Measurements from ENCODE around the gene LRRTM4. TPM values are rescaled to one million over a fixed set of nuclear protein-coding genes. Genes with fewer than 3 reads are reported as not detected.

The LRRTM4 gene
- total RNA-seq, 1 experiment from 2014 or later = not detected

GRCh38 chr2:77507657-77508056 is 14.5 kb downstream of the LRRTM4 start:
- no peaks in the 10 kb centered on the region for H3K4me1 ChIP-seq (ENCODE audit: low read length)
- H3K27me3 ChIP-seq (ENCODE audit: low read length) = no peaks in the 10 kb centered on the region
- no peak overlapping the region for H3K4me3 ChIP-seq (ENCODE audit: low read length)
- no peak overlapping the region for H3K27ac ChIP-seq (ENCODE audit: low read length)
- H3K4me2 ChIP-seq (ENCODE audit: low read depth, low read length, poor library complexity, severe bottlenecking) = no peak overlapping the region
- no peaks in the 10 kb centered on the region for H3K9me2 ChIP-seq (replicated peaks; ENCODE audit: insufficient read depth, low read length)
- no peaks in the 10 kb centered on the region for H3K36me3 ChIP-seq (ENCODE audit: insufficient read depth, low read length)
- H4K20me1 ChIP-seq (ENCODE audit: insufficient read depth, low read depth, low read length) = no peaks in the 10 kb centered on the region
- H2AFZ ChIP-seq (ENCODE audit: low read length) = no peak overlapping the region
- no peaks in the 10 kb centered on the region for H3K79me2 ChIP-seq (ENCODE audit: low read length)
- peaks cover 39% of the 10 kb centered on the region for H3K9me3 ChIP-seq (ENCODE audit: low read length)
- no peak for DNase-seq
- no peak overlapping the region for H3K9ac ChIP-seq (ENCODE audit: low read length)

- no peak overlapping the region for H3K9ac ChIP-seq (ENCODE audit: low read length)
- no peaks in the 10 kb centered on the region for H3K4me1 ChIP-seq (ENCODE audit: low read length)
- no peaks in the 10 kb centered on the region for H4K20me1 ChIP-seq (ENCODE audit: insufficient read depth, low read depth, low read length)
- no peaks in the 10 kb centered on the region for H3K27me3 ChIP-seq (ENCODE audit: low read length)
- no peaks in the 10 kb centered on the region for H3K9me2 ChIP-seq (replicated peaks; ENCODE audit: insufficient read depth, low read length)
- H3K36me3 ChIP-seq (ENCODE audit: insufficient read depth, low read length) = no peaks in the 10 kb centered on the region
- H3K79me2 ChIP-seq (ENCODE audit: low read length) = no peaks in the 10 kb centered on the region
- H2AFZ ChIP-seq (ENCODE audit: low read length) = no peak overlapping the region
- no peak for DNase-seq
- H3K4me3 ChIP-seq (ENCODE audit: low read length) = no peak overlapping the region
- H3K4me2 ChIP-seq (ENCODE audit: low read depth, low read length, poor library complexity, severe bottlenecking) = no peak overlapping the region
- H3K9me3 ChIP-seq (ENCODE audit: low read length) = peaks cover 28% of the 10 kb centered on the region
- no peak overlapping the region for H3K27ac ChIP-seq (ENCODE audit: low read length)
Observed at GRCh38 chr2:77488141-77488540, 34.0 kb downstream of the LRRTM4 start.

GRCh38 chr2:77487074-77487803 is 34.9 kb downstream of the LRRTM4 start:
- DNase-seq = no peak
- H2AFZ ChIP-seq (ENCODE audit: low read length) = no peak overlapping the region
- no peak overlapping the region for H3K9ac ChIP-seq (ENCODE audit: low read length)
- H3K4me1 ChIP-seq (ENCODE audit: low read length) = no peaks in the 10 kb centered on the region
- H3K27me3 ChIP-seq (ENCODE audit: low read length) = no peaks in the 10 kb centered on the region
- H3K4me2 ChIP-seq (ENCODE audit: low read depth, low read length, poor library complexity, severe bottlenecking) = no peak overlapping the region
- no peaks in the 10 kb centered on the region for H4K20me1 ChIP-seq (ENCODE audit: insufficient read depth, low read depth, low read length)
- H3K9me3 ChIP-seq (ENCODE audit: low read length) = peaks cover 25% of the 10 kb centered on the region
- H3K79me2 ChIP-seq (ENCODE audit: low read length) = no peaks in the 10 kb centered on the region
- no peaks in the 10 kb centered on the region for H3K9me2 ChIP-seq (replicated peaks; ENCODE audit: insufficient read depth, low read length)
- no peaks in the 10 kb centered on the region for H3K36me3 ChIP-seq (ENCODE audit: insufficient read depth, low read length)
- no peak overlapping the region for H3K4me3 ChIP-seq (ENCODE audit: low read length)
- H3K27ac ChIP-seq (ENCODE audit: low read length) = no peak overlapping the region

DNA sequence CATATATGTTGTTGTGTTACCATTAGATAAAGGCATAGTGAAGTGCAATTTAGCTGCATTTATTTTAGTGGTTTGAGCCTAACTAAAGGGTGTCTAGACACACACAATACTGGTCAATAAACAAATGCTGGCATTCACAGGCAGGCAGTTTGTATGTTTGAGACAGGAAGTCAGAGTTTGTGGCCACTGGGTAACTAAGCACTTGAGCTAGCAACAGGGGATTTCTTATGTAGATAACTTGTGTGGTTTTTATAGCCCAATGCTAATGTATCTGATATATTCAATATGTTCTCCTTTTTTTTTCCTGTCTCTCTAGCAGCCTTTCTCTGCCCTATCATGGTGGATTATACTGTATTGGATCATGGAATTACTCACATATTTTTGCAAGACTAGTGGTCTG is 38.1 kb downstream of the LRRTM4 start:
- H3K79me2 ChIP-seq (ENCODE audit: low read length) = no peaks in the 10 kb centered on the region
- peaks cover 11% of the 10 kb centered on the region for H3K9me3 ChIP-seq (ENCODE audit: low read length)
- H3K9me2 ChIP-seq (replicated peaks; ENCODE audit: insufficient read depth, low read length) = 0 out of 2 replicates have a peak, but pooled peaks cover 3% of the 10 kb centered on the region
- H3K9ac ChIP-seq (ENCODE audit: low read length) = no peak overlapping the region
- no peaks in the 10 kb centered on the region for H4K20me1 ChIP-seq (ENCODE audit: insufficient read depth, low read depth, low read length)
- no peaks in the 10 kb centered on the region for H3K36me3 ChIP-seq (ENCODE audit: insufficient read depth, low read length)
- no peak overlapping the region for H3K27ac ChIP-seq (ENCODE audit: low read length)
- H3K4me3 ChIP-seq (ENCODE audit: low read length) = no peak overlapping the region
- H2AFZ ChIP-seq (ENCODE audit: low read length) = no peak overlapping the region
- no peak for DNase-seq
- no peaks in the 10 kb centered on the region for H3K4me1 ChIP-seq (ENCODE audit: low read length)
- no peak overlapping the region for H3K4me2 ChIP-seq (ENCODE audit: low read depth, low read length, poor library complexity, severe bottlenecking)
- H3K27me3 ChIP-seq (ENCODE audit: low read length) = no peaks in the 10 kb centered on the region

DNA sequence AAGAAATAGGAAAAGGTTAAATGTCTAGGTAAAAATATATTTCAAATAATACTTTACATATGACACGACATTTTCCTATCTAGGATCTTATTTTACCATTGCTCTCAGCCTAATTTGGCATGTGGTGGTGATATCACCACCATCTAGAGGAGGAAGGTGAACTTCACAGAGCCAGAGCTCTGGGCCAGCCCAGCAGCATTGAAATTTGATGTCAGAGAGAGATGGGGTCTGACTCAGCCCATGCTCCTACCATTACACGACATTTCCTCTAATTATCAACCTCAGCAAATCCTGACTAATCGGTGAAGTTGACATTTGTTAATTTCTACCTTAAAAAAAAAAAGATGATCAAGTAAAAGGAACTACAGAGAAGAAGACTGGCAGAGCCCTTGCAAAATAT is 42.3 kb downstream of the LRRTM4 start:
- H3K4me1 ChIP-seq (ENCODE audit: low read length) = no peaks in the 10 kb centered on the region
- H3K9me2 ChIP-seq (replicated peaks; ENCODE audit: insufficient read depth, low read length) = 0 out of 2 replicates have a peak, but pooled peaks cover 3% of the 10 kb centered on the region
- no peak overlapping the region for H3K4me3 ChIP-seq (ENCODE audit: low read length)
- no peaks in the 10 kb centered on the region for H3K27me3 ChIP-seq (ENCODE audit: low read length)
- no peaks in the 10 kb centered on the region for H4K20me1 ChIP-seq (ENCODE audit: insufficient read depth, low read depth, low read length)
- no peak for DNase-seq
- no peaks in the 10 kb centered on the region for H3K79me2 ChIP-seq (ENCODE audit: low read length)
- no peak overlapping the region for H3K4me2 ChIP-seq (ENCODE audit: low read depth, low read length, poor library complexity, severe bottlenecking)
- H3K36me3 ChIP-seq (ENCODE audit: insufficient read depth, low read length) = no peaks in the 10 kb centered on the region
- no peak overlapping the region for H2AFZ ChIP-seq (ENCODE audit: low read length)
- no peak overlapping the region for H3K9ac ChIP-seq (ENCODE audit: low read length)
- H3K27ac ChIP-seq (ENCODE audit: low read length) = no peak overlapping the region
- peaks cover 10% of the 10 kb centered on the region for H3K9me3 ChIP-seq (ENCODE audit: low read length)

- Histone ChIP-seq H3K4me3 (ENCODE audit: low read length) (no peak overlapping the region), H2AFZ (ENCODE audit: low read length) (no peak overlapping the region), H3K27me3 (ENCODE audit: low read length) (no peaks in the 10 kb centered on the region), H3K9me2 (replicated peaks; ENCODE audit: insufficient read depth, low read length) (0 out of 2 replicates have a peak, but pooled peaks cover 3% of the 10 kb centered on the region), H3K9ac (ENCODE audit: low read length) (no peak overlapping the region), H3K4me1 (ENCODE audit: low read length) (no peaks in the 10 kb centered on the region), H3K9me3 (ENCODE audit: low read length) (peaks cover 10% of the 10 kb centered on the region), H4K20me1 (ENCODE audit: insufficient read depth, low read depth, low read length) (no peaks in the 10 kb centered on the region), H3K36me3 (ENCODE audit: insufficient read depth, low read length) (no peaks in the 10 kb centered on the region), H3K27ac (ENCODE audit: low read length) (no peak overlapping the region), H3K4me2 (ENCODE audit: low read depth, low read length, poor library complexity, severe bottlenecking) (no peak overlapping the region), H3K79me2 (ENCODE audit: low read length) (no peaks in the 10 kb centered on the region)
- DNase-seq = no peak
Observed at GRCh38 chr2:77479395-77479794, 42.8 kb downstream of the LRRTM4 start.

GRCh38 chr2:77470096-77470495 is 52.1 kb downstream of the LRRTM4 start:
- H2AFZ ChIP-seq (ENCODE audit: low read length) = no peak overlapping the region
- no peak for DNase-seq
- H3K79me2 ChIP-seq (ENCODE audit: low read length) = no peaks in the 10 kb centered on the region
- no peak overlapping the region for H3K27ac ChIP-seq (ENCODE audit: low read length)
- H3K4me1 ChIP-seq (ENCODE audit: low read length) = no peaks in the 10 kb centered on the region
- no peaks in the 10 kb centered on the region for H3K27me3 ChIP-seq (ENCODE audit: low read length)
- H3K9me3 ChIP-seq (ENCODE audit: low read length) = peaks cover 6% of the 10 kb centered on the region
- no peak overlapping the region for H3K4me2 ChIP-seq (ENCODE audit: low read depth, low read length, poor library complexity, severe bottlenecking)
- no peak overlapping the region for H3K9ac ChIP-seq (ENCODE audit: low read length)
- no peaks in the 10 kb centered on the region for H3K9me2 ChIP-seq (replicated peaks; ENCODE audit: insufficient read depth, low read length)
- H3K36me3 ChIP-seq (ENCODE audit: insufficient read depth, low read length) = no peaks in the 10 kb centered on the region
- no peaks in the 10 kb centered on the region for H4K20me1 ChIP-seq (ENCODE audit: insufficient read depth, low read depth, low read length)
- H3K4me3 ChIP-seq (ENCODE audit: low read length) = no peak overlapping the region

DNA sequence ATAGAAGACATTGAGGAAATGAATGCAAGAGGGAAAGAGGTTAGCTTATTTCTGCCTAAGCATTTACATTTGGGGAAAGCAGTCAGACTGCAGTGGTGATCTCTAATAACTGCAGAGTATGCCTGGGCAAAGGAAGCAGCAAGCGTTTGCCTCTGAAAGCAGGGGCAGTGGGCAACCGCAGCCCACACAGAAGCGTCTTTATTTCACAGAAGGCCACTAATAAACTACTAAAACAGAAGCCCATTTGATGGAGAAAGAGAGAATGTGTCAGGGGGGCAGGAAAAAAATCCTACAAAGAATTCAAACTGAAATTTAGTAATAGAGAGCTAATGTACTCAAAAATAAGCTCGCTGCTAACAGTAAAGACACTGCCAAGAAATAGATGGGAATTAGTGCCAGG is 53.1 kb downstream of the LRRTM4 start:
- H3K4me3 ChIP-seq (ENCODE audit: low read length) = no peak overlapping the region
- no peak overlapping the region for H3K27ac ChIP-seq (ENCODE audit: low read length)
- no peak overlapping the region for H3K9ac ChIP-seq (ENCODE audit: low read length)
- peaks cover 6% of the 10 kb centered on the region for H3K9me3 ChIP-seq (ENCODE audit: low read length)
- H3K4me2 ChIP-seq (ENCODE audit: low read depth, low read length, poor library complexity, severe bottlenecking) = no peak overlapping the region
- H3K9me2 ChIP-seq (replicated peaks; ENCODE audit: insufficient read depth, low read length) = 0 out of 2 replicates have a peak, but pooled peaks cover 3% of the 10 kb centered on the region
- no peak overlapping the region for H2AFZ ChIP-seq (ENCODE audit: low read length)
- H3K4me1 ChIP-seq (ENCODE audit: low read length) = no peaks in the 10 kb centered on the region
- no peak for DNase-seq
- no peaks in the 10 kb centered on the region for H3K36me3 ChIP-seq (ENCODE audit: insufficient read depth, low read length)
- H4K20me1 ChIP-seq (ENCODE audit: insufficient read depth, low read depth, low read length) = no peaks in the 10 kb centered on the region
- H3K79me2 ChIP-seq (ENCODE audit: low read length) = no peaks in the 10 kb centered on the region
- H3K27me3 ChIP-seq (ENCODE audit: low read length) = no peaks in the 10 kb centered on the region
